Neural crest cell (in vitro differentiated cells): ENCODE data around the gene MEG3. TPM values are rescaled to one million over a fixed set of nuclear protein-coding genes. Genes with fewer than 3 reads are reported as not detected.

Experiments used
- DNase-seq: peaks from one replicate; pipeline ENCODE4 v3.0.0; 2021; ENCODE audit warnings: low read depth, mixed read lengths, low spot score
- H3K27ac Mint-ChIP-seq: one replicate; pipeline ENCODE4 v1.8.0; 2021; ENCODE audit warnings: mild to moderate bottlenecking, mixed read lengths; ENCODE audit not compliant: unreplicated experiment
- H3K27me3 Mint-ChIP-seq: 2 replicates; pipeline ENCODE4 v1.8.0; 2021; ENCODE audit warnings: low read depth, mild to moderate bottlenecking, mixed read lengths
- H3K36me3 Mint-ChIP-seq: 2 replicates; pipeline ENCODE4 v1.8.0; 2021; ENCODE audit warnings: low read depth, mild to moderate bottlenecking, mixed read lengths
- H3K4me1 Mint-ChIP-seq: 2 replicates; pipeline ENCODE4 v1.8.0; 2021; ENCODE audit warnings: mixed read lengths
- H3K4me3 Mint-ChIP-seq: one replicate; pipeline ENCODE4 v1.8.0; 2021; ENCODE audit warnings: mild to moderate bottlenecking, mixed read lengths
- H3K9me3 Mint-ChIP-seq: 2 replicates; pipeline ENCODE4 v1.8.0; 2021; ENCODE audit warnings: mixed read lengths
- total RNA-seq: library from RNA; stranded (reverse); gene quantifications from 2 replicates; pipeline ENCODE4 v1.2.1, GENCODE V29; 2021
- TF ChIP-seq, protein P1 (sequence below): fragments of 200-600 bp; sonication (generic); conservative IDR thresholded peaks from 2 replicates; pipeline ENCODE4 v1.5.0; 2021; ENCODE audit warnings: antibody characterized with exemption, mild to moderate bottlenecking

MEG3 gene
- total RNA-seq, 1 donor from 2014 or later, result 1.0 TPM

DNA sequence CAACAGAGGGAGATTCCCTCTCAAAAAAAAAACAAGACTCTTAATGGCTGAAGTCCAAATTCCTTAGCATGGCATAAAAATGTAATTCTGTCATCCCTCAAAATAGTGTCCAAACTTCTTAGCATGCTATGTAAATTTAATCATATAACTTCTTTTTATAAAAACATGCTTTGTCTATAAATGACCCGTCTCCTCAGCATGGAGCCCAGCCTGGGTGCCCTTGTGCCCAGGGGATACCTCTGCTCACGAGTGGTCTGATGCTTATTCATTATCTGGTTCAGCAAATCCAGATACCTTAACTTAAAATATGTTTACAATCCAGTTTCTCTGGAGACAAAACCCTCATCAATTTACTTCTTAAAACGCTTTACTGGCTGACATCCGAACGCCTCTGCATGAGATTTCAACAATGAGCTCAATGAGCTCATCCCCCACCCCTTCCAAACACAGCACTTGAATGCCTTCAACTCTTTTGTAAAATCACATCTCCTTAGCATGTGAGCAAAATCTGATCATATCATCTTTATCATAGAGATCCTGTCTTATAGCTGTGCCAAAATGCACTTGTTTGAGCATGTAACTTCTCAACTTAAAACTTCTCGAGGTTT is 61.9 kb downstream of the MEG3 start:
- Mint-ChIP-seq H3K36me3 (peaks cover 2% of the 10 kb centered on the region), H3K4me1 (peaks cover 22% of the 10 kb centered on the region), H3K9me3 (peaks cover 6% of the 10 kb centered on the region), H3K27me3 (peaks cover 3% of the 10 kb centered on the region), H3K27ac (no peak overlapping the region), H3K4me3 (no peak overlapping the region)
- no peak for DNase-seq
- TF ChIP-seq, protein P1, sequence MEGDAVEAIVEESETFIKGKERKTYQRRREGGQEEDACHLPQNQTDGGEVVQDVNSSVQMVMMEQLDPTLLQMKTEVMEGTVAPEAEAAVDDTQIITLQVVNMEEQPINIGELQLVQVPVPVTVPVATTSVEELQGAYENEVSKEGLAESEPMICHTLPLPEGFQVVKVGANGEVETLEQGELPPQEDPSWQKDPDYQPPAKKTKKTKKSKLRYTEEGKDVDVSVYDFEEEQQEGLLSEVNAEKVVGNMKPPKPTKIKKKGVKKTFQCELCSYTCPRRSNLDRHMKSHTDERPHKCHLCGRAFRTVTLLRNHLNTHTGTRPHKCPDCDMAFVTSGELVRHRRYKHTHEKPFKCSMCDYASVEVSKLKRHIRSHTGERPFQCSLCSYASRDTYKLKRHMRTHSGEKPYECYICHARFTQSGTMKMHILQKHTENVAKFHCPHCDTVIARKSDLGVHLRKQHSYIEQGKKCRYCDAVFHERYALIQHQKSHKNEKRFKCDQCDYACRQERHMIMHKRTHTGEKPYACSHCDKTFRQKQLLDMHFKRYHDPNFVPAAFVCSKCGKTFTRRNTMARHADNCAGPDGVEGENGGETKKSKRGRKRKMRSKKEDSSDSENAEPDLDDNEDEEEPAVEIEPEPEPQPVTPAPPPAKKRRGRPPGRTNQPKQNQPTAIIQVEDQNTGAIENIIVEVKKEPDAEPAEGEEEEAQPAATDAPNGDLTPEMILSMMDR, result no peak

DNA sequence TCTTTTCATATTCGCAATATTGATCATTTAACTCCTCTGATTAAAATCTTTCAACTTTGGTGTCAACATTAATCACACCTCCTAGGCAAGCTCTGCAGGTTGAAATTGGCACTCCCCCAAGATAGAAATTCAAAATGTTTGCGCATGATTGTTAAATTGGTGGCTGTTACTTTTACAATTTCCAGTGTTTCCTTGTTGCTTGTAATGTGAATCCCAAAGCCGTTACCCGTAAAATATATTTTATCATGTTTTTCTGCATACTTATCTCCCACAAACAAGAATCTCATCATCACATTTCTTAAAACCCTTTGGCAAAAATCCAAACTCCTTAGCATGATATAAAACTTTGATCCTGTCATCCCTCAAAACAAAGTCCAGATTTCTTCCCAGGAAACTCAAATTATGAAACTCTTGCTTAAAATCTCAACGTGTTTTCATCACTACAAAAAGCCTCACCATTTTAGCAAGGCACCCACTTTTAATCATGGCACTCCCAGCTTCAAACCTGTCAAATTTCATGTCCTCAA is 62.9 kb downstream of the MEG3 start:
- Mint-ChIP-seq H3K4me1 (peaks cover 28% of the 10 kb centered on the region), H3K9me3 (peaks cover 6% of the 10 kb centered on the region), H3K4me3 (no peak overlapping the region), H3K27ac (no peak overlapping the region), H3K36me3 (no peaks in the 10 kb centered on the region), H3K27me3 (peaks cover 3% of the 10 kb centered on the region)
- no peak for DNase-seq
- TF ChIP-seq, protein P1, result no peak

DNA sequence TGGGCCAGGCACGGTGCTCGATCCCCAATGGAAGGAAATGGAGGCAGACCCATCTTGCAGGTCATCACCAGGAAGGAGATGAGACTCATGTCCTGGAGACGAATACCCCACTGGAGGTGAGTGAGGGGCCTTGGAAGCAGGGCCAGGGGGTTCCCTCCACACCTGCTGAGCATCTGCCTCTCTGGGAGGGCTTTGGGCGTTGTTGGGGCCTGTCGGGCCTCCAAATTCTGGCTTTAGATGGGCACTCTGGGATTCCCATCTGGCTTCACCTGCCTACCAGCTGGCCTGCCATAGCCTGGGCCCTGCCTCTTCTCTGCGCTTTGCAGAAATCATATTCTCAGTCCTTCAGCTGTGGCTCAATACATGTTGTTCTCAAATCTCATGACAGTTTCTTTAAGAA is 63.7 kb downstream of the MEG3 start:
- H3K4me1 Mint-ChIP-seq, result peaks cover 28% of the 10 kb centered on the region
- peaks cover 3% of the 10 kb centered on the region for H3K27me3 Mint-ChIP-seq
- H3K4me3 Mint-ChIP-seq, result no peak overlapping the region
- no peaks in the 10 kb centered on the region for H3K36me3 Mint-ChIP-seq
- no peak for DNase-seq
- H3K9me3 Mint-ChIP-seq, result peaks cover 3% of the 10 kb centered on the region
- TF ChIP-seq, protein P1, result no peak
- H3K27ac Mint-ChIP-seq, result peak overlapping the region; percentile 71

DNA sequence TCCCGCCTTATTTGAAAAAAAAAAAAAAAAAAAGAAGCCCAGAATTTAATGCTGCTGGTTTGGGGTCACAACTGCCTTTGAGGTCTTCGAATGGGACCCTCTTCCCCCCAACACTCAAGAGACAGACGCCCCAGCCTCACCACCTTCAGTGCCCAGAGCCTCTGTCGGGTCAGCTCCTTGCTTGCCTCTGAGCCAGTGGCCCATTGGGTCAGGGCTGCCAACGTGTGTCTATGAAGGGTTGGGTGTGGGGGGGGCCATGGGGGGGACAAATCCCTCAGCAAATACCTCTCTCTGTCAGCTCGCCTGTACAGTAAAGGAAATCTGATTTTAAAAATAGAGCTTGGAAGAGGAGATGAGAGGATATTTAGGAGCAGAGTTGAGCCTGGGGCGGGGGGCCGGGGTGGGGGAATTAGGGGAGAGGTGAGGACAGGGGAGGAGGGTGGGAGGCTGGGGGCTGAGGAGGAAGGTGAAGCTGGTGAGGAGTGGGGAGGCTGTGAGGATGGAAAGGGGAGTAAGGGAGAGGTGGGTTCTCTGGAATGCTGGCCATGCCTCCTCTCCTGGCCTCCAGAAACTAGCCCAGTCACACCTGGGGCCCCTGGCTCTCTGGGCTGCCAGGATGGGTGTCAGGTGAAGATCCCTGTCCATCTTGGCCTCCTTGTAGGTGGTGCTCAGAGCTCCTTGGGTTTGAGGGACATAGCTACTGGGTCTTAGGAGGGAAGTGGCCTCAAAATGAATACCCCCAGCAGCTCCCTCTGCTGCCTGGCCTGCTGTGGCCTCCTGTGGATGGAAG is 64.3 kb downstream of the MEG3 start:
- Mint-ChIP-seq H3K27me3 (peaks cover 3% of the 10 kb centered on the region), H3K36me3 (no peaks in the 10 kb centered on the region), H3K27ac (no peak overlapping the region), H3K9me3 (peaks cover 3% of the 10 kb centered on the region), H3K4me3 (no peak overlapping the region), H3K4me1 (peaks cover 32% of the 10 kb centered on the region)
- no peak for DNase-seq
- TF ChIP-seq, protein P1, result no peak

DNA sequence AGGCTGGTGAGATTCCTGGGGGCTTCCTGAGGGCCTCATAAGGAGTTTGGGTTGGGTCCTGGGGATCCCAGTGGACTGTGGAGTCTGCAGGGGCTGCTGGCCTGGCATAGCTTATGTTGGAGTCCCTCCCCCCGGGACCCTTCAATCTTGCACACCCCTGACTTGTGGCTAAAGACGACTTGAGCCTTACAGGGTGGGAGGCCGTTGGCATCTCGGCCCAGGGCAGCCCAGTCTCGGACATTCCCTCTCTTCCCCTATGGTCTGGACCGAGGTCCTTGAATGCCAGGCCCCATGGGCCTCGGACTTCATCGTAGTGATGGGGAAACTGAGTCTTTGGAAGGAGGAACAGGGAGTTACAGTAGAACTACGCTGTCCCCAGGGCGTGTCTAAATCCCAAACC is 65.1 kb downstream of the MEG3 start:
- no peak overlapping the region for H3K4me3 Mint-ChIP-seq
- H3K36me3 Mint-ChIP-seq, result no peaks in the 10 kb centered on the region
- H3K27me3 Mint-ChIP-seq, result peaks cover 3% of the 10 kb centered on the region

More for the DNA sequence above, 65.1 kb downstream of the MEG3 start:
- no peaks in the 10 kb centered on the region for H3K9me3 Mint-ChIP-seq
- no peak for DNase-seq
- H3K4me1 Mint-ChIP-seq, result peaks cover 35% of the 10 kb centered on the region
- TF ChIP-seq, protein P1, result no peak
- H3K27ac Mint-ChIP-seq, result no peak overlapping the region
